Activated CD4-positive, alpha-beta T cell treated with anti-CD3 and anti-CD28 coated beads, Interleukin-2, amount 50 U/mL, for 16 hours (primary cell): ENCODE measurements around the gene CDK16.

Experiments used
- DNase-seq: peaks from one replicate; pipeline ENCODE4 v3.0.0-alpha.2; 2020

Gene CDK16

DNA sequence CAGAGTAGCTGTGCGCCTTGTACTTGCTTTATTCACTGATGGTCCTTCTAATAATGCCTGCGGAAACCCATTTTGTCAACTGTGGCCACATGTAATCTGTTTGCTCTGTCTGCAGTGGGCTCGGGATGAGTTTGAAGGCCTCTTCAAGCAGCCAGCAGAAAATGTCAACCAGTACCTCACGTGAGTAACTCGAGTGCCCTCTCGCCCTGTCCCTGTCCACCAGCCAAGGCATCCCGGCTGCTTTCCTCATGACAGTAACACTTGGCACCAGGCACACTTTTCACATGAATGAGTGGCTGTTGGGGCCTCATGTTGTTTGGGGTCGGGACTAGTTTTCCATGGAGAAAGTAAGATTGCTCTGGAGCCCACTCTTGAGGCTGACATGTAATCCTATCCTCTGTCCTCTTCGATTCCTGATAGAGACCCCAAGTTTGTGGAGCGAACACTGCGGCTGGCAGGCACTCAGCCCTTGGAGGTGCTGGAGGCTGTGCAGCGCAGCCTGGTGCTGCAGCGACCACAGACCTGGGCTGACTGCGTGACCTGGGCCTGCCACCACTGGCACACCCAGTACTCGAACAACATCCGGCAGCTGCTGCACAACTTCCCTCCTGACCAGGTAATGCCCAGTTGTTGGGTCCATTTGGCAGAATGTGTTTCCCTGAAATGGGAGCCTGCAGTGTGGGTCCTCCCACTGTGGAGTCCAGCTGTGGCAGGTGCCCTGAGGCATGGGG, 8.8 kb upstream of the CDK16 start:
- no peak for DNase-seq

DNA sequence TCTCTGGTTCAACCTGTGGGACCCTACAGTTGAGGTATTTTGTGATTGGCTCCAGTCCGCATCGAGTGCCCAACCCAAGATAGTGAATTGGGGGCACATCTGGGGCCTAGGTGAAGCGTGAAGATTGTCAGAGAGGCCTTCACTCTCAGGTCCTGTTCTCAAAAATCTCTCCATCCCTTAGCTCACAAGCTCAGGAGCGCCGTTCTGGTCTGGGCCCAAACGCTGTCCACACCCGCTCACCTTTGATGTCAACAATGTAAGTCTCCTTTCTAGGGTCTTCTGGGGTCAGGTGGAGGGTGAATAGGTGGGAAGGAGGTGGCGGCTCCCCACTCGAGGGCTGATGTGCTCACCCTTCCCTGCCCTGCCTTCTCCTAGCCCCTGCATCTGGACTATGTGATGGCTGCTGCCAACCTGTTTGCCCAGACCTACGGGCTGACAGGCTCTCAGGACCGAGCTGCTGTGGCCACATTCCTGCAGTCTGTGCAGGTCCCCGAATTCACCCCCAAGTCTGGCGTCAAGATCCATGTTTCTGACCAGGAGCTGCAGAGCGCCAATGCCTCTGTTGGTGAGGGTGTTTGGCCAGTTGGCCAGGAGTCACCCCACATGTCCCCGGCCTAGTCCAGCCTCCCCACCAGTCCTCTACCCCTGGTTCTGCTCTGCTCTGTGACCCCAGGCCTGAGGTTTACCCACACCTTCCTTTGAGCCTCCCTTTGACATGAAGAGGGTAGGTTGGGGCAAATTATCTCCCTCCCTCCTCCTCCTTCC, 7.6 kb upstream of the CDK16 start:
- DNase-seq = no peak

DNA sequence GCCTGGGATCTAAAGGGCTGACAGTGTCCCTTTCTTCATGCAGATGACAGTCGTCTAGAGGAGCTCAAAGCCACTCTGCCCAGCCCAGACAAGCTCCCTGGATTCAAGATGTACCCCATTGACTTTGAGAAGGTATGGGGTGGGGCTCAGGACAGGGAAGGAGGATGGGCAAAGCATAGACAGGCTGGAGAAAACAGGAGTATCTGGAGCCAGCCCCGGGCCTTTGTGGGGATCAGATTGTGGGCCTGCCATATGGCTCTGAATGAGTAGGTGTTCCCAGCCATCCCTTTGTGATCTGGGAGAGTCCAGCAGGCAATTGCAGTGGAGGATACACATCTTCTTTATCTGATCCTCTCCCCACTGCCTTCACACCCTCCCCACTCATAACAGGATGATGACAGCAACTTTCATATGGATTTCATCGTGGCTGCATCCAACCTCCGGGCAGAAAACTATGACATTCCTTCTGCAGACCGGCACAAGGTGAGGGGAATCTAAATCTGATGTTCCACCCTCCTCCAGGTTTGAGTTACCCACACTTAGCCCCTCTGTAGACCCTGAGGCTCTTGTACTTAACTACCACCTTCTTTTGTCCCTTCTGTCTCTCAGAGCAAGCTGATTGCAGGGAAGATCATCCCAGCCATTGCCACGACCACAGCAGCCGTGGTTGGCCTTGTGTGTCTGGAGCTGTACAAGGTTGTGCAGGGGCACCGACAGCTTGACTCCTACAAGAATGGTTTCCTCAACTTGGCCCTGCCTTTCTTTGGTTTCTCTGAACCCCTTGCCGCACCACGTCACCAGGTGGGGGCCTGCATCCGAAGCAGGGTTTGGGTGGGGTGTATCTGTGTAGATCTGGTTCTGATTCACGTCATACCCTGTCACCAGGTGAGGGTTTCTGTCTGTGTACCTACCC, 5.8 kb upstream of the CDK16 start:
- DNase-seq = no peak

- DNase-seq = no peak
Observed at GRCh38 chrX:47214435-47215077, 3.9 kb upstream of the CDK16 start.

DNA sequence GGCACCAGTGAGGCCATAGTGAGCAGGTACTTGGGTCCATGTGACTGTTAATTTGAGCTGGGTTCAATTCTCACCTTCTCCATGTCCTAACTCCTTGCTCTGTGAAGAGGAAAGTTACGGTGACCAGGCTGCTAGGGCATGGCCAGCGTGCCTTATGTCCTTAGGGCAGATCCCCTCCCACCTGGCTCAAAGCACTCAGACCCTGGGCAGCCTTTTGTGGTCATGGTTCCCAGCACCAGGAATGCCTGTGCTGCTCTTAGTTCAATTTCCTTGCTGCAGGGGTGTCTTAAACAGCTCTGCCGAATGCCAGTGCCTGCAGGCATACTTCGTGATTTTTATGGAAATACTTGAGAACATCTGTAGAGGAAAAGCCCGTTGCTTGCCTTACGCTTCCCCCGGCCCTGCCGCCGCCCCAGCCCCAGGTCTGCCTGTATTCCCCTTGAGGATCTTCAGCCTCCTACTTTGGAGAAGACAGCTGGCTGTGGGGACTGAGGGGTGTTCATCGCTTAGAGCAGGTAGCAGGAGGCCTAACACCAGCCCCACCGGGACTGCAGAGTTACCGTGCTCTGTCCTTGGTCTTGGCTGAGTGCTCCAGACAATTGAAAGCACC, 3.1 kb upstream of the CDK16 start:
- DNase-seq = no peak

- DNase-seq = no peak
Observed at GRCh38 chrX:47216393-47216925, 2.0 kb upstream of the CDK16 start.

DNA sequence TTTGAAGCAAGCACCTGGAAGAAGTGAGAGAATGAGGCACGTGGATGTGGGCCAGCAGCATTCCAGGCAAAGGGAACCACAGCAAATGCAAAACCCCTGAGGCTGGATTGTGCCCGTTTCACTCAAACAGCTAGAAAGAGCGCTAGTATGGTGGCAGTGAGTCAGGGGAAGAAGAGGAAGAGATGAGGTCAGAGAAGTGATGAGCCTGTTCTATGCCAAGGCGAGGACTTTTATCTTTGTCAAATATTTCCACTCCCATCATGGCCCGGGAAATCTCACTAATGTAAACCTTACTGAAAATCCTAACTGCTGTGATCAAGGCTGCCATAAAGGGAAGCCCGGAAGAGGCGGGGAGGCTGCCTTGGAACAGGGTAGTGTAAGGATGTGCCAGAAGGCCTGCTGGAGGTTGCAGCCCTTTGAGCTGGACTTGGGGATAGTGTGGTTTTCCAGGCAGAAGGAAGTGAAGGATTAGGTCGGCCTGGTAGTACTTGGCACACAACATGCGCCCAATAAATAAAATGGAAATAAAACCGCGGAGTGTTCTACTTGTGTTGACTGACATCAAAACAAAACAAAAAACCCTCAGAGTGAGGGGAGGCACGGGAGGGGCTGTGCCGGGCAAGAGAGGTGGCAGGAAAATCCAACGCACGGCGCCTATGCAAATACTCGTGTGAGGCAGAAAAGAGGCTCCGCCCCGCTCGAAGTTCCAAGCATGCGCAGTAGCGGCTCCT, 1.2 kb upstream of the CDK16 start:
- DNase-seq = peak; percentile 21

- peak; percentile 99 for DNase-seq
Observed at GRCh38 chrX:47217852-47218279, 615 bp upstream of the CDK16 start.

GRCh38 chrX:47218920-47219815, 687 bp downstream of the CDK16 start:
- DNase-seq = peak; percentile 53

GRCh38 chrX:47221756-47222155, 3.3 kb downstream of the CDK16 start:
- no peak for DNase-seq

DNA sequence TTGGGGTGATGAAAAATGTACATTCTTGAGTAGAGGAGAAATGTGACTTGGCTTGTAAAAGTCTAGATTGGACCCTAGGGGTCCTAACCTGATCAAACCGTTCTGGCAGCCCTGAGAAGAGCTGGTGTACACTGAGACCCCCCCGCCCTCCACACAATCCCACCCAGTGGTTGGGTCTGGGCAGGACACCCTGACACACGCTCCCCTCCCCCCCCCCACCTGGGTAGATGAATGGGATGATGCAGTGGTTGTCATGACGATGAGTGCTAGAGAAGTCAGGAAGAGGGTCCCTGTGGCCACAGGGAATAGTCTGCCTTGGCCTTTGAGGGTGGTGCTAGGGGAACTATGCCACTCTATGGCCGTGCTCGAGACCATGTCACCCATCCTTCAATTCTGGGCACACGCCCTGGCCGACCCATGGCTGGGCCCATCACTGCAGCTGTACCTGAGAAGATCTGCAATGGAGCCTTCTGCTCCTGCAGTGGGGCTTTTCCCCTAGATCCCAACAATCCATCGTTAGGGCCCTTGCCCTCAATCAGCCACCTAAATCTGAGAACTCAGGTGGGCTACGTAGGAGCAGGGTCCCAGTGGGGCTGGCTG, 4.4 kb downstream of the CDK16 start:
- DNase-seq = no peak

DNA sequence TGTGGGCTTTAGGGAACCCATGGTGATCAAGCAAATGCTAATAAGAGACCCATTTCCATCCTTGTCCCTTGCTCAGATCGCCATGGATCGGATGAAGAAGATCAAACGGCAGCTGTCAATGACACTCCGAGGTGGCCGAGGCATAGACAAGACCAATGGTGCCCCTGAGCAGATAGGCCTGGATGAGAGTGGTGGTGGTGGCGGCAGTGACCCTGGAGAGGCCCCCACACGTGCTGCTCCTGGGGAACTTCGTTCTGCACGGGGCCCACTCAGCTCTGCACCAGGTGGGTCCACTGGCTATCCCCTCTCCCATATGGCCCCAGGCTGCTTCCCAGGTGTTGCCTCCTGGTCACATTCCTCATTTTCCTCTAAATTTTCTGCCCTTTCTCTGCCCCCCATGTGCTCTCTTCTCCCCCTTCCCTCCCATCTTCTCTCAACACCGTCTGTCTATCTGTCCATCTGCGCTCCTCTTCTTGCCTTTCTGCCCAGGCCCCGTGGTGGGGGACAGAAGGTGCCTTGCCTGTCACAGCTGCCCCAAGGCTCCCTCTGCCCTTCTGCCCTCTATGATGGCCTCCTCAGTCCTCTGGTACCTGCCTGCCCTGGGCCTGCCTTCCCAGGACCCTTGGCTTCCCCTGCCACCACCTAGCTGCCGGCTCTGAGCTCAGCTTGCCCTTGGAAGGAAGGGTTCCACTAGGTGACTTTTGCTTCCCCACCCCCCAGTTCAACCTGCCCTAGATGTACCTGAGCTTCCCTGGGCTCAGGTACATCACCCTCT, 5.2 kb downstream of the CDK16 start:
- no peak for DNase-seq

- no peak for DNase-seq
Observed at GRCh38 chrX:47224266-47224895, 5.9 kb downstream of the CDK16 start.

DNA sequence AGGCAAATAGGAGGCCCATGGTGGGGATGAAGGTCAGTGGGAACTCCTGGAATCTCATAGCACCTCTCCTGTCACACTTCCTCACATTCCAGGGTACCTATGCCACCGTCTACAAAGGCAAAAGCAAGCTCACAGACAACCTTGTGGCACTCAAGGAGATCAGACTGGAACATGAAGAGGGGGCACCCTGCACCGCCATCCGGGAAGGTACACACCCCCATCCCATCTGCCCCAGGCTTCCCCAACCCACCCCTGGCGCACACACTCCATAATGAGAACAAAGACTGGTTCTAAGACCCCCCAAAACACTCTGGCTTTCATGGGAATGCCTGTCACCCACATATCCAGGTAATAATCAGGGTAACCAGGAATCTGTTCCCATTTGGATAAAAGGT, 6.4 kb downstream of the CDK16 start:
- DNase-seq = no peak

DNA sequence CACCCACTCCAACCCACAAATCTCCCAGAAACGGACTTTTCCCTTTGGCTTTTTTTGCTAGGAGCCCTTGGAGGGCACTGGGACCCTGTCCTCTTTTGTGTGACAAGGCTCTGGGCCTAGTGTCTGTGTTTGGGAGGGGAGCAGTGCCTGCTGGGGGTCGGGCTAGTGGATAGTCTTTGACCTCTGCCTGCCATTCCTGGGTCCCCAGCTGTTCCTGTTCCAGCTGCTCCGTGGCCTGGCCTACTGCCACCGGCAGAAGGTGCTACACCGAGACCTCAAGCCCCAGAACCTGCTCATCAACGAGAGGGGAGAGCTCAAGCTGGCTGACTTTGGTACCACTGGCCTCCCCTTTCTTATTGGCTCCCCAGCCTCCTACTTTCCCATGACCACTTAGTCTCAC, 7.6 kb downstream of the CDK16 start:
- no peak for DNase-seq

GRCh38 chrX:47226531-47227333, 8.3 kb downstream of the CDK16 start:
- no peak for DNase-seq

- DNase-seq = no peak
Observed at GRCh38 chrX:47227334-47227583, 8.8 kb downstream of the CDK16 start.
